OCI-LY7 (cell line): Measurements from ENCODE around the gene IL26.

Experiments
- EZH2phosphoT487 ChIP-seq: fragments of 200-600 bp; sonication (generic); IDR thresholded peaks from 2 replicates; pipeline ENCODE4 v1.6.1; 2018; ENCODE audit warnings: low read depth, borderline replicate concordance, mild to moderate bottlenecking, mixed run types, antibody characterized with exemption, low read length, moderate library complexity, mixed read lengths
- TF ChIP-seq, protein P1 (sequence below): fragments of 200-600 bp; sonication (generic); conservative IDR thresholded peaks from 2 replicates; pipeline ENCODE4 v1.5.1; 2014; ENCODE audit warnings: mild to moderate bottlenecking, antibody characterized with exemption, low read length, moderate library complexity, mixed read lengths

- TF ChIP-seq, protein P1, sequence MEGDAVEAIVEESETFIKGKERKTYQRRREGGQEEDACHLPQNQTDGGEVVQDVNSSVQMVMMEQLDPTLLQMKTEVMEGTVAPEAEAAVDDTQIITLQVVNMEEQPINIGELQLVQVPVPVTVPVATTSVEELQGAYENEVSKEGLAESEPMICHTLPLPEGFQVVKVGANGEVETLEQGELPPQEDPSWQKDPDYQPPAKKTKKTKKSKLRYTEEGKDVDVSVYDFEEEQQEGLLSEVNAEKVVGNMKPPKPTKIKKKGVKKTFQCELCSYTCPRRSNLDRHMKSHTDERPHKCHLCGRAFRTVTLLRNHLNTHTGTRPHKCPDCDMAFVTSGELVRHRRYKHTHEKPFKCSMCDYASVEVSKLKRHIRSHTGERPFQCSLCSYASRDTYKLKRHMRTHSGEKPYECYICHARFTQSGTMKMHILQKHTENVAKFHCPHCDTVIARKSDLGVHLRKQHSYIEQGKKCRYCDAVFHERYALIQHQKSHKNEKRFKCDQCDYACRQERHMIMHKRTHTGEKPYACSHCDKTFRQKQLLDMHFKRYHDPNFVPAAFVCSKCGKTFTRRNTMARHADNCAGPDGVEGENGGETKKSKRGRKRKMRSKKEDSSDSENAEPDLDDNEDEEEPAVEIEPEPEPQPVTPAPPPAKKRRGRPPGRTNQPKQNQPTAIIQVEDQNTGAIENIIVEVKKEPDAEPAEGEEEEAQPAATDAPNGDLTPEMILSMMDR: no peak
- TF ChIP-seq EZH2phosphoT487: no peak
Measured at GRCh38 chr12:68267892-68268396, 42.3 kb upstream of the IL26 start.
